GM18511 (cell line): ENCODE results near the gene ANO9.
"Not testable (repeated sequence)": the region's sequence is repeated elsewhere in the genome, so short reads cannot be mapped to it uniquely, and the experiment has no call there.

ENCODE experiments used
- ATAC-seq: cut with Tn5 transposase; IDR thresholded peaks from one replicate; pipeline ENCODE4 v1.9.1; 2021; ENCODE audit warnings: mild to moderate bottlenecking, moderate library complexity; ENCODE audit not compliant: unreplicated experiment

Gene ANO9

GRCh38 chr11:471468-472145, 29.8 kb upstream of the ANO9 start:
- ATAC-seq = no peak

- ATAC-seq = no peak
Observed at GRCh38 chr11:469684-470560, 28.1 kb upstream of the ANO9 start.

- ATAC-seq = not testable (repeated sequence)
Observed at GRCh38 chr11:469026-469683, 27.3 kb upstream of the ANO9 start.

- ATAC-seq = no peak
Observed at GRCh38 chr11:468493-468892, 26.7 kb upstream of the ANO9 start.

- no peak for ATAC-seq
Observed at GRCh38 chr11:468036-468435, 26.2 kb upstream of the ANO9 start.

GRCh38 chr11:465896-466530, 24.2 kb upstream of the ANO9 start:
- no peak for ATAC-seq

GRCh38 chr11:464316-464715, 22.5 kb upstream of the ANO9 start:
- ATAC-seq = no peak

- no peak for ATAC-seq
Observed at GRCh38 chr11:462107-462890, 20.5 kb upstream of the ANO9 start.

- no peak for ATAC-seq
Observed at GRCh38 chr11:461626-462025, 19.8 kb upstream of the ANO9 start.

- ATAC-seq = no peak
Observed at GRCh38 chr11:460331-461199, 18.8 kb upstream of the ANO9 start.

- ATAC-seq = no peak
Observed at GRCh38 chr11:459511-460220, 17.9 kb upstream of the ANO9 start.

- ATAC-seq = no peak
Observed at GRCh38 chr11:457111-457760, 15.4 kb upstream of the ANO9 start.

GRCh38 chr11:456533-456932, 14.7 kb upstream of the ANO9 start:
- ATAC-seq = no peak

GRCh38 chr11:455566-456147, 13.8 kb upstream of the ANO9 start:
- no peak for ATAC-seq

GRCh38 chr11:454801-455565, 13.2 kb upstream of the ANO9 start:
- no peak for ATAC-seq

- ATAC-seq = no peak
Observed at GRCh38 chr11:454043-454442, 12.2 kb upstream of the ANO9 start.

- ATAC-seq = no peak
Observed at GRCh38 chr11:453564-453963, 11.8 kb upstream of the ANO9 start.
